ENCODE results near the gene TCAF1.

The TCAF1 gene

DNA sequence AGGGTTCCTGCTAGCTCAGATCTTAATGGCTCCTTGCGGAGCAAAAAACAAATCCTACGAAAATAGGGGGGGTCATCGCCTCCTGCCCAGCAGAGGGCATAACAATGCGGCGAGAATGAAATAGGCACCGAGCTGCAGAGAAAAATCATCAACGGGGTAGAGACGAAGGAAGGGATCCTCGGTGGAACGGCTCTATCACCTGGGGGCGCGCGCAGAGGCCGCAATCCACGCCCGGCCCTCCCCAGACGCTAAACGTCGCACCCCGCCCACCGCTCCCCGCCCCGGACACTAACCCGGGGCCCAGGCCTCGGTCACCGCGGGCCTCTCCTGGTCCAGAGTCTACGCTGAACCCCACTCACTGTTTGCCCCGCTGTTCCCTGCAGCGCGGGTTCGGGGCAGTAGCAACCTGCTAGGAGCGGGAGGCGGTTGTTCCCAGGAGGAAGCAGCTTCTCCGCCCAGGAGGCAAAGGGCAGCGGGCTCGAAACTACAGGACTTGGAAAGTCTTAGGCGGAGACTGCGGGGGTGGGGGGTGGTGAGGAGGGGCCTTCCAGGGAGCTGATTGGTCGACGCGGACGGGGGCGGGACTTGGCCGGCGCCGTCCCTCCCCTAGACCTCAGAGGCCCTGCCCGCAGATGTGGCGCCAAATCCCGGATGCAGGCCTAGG is at the start of gene TCAF1:
Gene TCAF1, minus strand, starts transcription at position 509 of the 664 bp plus-strand sequence. CDS start 25,568 bp downstream, outside the sequence.
- DNase-seq, result peak; percentile 95

- DNase-seq, result no peak
Measured at GRCh38 chr7:143948733-143949132, 46.8 kb upstream of the TCAF1 start.

DNA sequence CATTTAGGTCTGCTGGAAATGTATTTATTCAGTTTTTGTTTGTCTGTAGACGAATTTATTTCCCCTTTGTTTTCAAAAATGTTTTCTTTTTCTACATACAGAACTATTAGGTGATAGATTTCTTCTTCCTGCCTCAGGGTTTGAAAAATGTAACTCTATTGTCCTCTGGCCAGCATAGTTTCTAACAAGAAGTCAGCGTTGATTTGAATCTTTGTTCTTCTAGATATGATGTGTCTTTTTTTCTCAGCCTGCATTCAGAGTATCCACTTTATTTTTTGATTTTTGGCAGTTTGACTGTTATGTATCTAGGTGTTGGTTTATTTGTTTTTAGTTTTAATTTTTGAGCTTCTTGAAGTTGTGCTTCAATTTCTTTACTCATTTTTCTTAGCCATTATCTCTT is 45.1 kb upstream of the TCAF1 start:
- DNase-seq, result no peak

- DNase-seq, result no peak
Measured at GRCh38 chr7:143945423-143945822, 43.4 kb upstream of the TCAF1 start.

DNA sequence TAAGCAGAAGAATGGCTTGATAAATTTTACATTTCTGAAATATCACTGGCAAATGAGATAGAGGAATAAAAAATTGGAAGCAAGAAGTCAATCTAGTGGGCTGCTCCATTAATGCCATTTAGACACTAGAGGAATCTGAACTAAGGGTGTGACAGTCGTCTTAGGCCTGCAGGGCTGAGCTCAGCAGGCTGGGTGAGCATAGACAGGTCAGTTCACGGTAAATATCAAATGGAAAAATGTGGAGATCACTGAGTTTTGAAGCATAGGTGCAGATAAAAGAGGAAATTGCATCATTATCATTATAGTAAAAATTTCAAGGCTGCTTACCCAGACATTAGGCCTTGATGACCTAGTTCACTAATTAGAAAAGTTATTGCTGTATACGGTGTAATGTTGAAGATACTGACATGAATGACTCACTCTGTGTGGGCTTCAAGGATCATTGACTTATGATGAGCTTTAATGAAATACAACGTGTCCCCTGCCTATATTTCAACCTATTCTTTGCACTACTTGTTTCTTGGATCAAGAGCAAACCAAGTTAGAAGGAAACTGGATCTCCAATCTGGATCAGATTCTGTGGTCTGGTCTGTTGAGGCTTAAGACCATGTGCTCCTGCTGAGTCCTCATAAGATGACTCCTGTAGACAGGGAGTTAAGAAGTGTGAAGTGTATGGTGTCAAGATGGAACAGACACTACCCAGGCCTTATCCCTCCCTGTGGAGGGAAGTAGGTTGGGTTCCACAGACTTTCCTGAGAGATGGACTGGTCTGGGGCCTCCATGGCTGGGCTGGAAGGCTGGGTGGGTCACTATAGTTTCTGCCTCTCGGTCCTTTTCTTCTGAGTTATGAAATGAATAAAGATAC is 36.6 kb upstream of the TCAF1 start:
- no peak for DNase-seq

GRCh38 chr7:143936087-143937009 is 34.4 kb upstream of the TCAF1 start:
- DNase-seq, result peak; percentile 91

DNA sequence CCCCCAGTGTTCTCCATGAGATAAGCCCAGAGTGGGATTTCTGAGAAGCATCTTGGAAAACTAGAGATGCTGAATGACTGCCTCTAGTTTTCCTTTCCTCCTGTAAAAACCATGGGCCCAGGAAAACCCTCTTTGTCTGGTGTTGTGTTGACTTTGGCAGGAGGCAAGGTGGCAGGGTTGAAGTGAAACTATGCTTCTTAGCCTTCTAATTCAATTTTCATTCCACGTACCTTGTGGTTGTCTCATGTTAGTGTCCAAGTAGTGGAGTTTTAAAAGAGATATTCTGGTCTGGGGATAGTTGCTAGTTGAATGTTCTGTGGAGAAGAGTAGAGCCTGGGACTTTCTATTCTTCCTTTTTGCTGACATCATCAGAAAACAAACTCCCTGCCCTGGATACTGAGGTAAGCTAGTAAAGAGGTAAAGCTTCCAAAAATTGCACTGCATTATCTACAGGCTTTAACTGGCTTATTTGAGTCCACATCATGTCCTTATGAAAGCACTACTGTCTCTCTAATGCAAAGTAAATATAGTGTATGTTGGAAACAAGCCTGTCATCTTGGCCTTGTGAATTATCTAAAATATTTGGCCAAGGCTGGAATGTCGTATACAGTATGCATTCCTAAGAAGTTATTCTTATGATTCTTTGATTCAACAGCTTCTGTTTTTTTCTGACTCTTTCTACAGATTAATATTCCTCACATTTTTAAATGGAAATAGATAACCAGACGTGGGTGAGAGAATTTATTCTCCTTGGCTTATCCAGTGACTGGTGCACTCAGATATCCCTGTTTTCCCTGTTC is 32.8 kb upstream of the TCAF1 start, which contains the start of gene OR2F2:
Gene OR2F2, plus strand, starts transcription at position 708 of the 800 bp plus-strand sequence. Its CDS starts 0 bp downstream, at position 708.
- DNase-seq, result peak; percentile 75

DNA sequence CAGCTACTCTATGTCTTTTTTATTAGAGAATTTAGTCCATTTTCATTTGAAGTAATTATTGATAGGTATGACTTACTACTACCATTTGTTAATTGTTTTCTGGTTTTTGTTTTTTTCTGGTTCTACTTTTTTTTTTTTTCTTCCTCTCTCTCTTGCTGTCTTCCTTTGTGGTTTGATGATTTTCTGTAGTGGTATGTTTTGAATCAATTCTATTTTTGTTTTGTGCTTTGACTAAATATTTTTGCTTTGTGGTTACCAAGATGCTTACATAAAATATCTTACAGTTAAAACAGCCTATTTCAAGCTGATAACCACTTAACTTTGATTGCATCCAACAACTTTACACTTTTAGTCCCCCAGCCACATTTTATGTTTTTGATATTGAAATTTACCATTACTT is 29.8 kb upstream of the TCAF1 start:
- DNase-seq, result peak; percentile 67

DNA sequence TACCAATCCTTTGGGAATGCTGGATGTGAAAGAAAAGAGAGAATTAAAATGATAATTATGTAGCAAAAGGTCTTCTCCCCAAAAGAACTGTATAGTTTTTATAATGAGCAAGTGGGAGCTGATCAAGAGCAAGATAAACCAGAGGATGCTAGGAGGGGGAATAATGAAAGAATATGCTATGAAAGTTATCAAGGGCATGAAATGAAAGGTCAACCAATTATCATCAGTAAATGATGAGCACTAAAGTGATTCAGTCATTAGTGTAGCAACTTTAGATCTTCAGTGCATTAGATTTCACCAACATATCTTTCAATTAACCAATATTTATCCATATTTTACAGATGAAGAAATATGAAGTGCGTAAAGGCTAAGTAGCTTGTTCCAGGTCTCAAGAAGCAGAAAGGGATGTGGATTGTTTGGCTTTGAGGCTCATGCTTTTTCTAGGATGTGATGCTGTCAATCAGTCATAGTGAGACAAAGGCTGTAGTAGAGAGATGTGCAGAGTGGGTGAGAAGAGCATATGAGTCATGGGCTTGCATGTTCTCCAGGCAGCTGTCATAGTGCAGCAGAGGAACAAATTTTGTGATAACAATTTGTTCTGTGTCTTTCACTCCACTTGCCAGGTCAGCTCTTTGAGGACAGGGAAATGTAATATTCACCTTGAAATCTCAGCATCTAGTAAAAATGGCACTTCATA is 27.4 kb upstream of the TCAF1 start:
- DNase-seq, result peak; percentile 61

DNA sequence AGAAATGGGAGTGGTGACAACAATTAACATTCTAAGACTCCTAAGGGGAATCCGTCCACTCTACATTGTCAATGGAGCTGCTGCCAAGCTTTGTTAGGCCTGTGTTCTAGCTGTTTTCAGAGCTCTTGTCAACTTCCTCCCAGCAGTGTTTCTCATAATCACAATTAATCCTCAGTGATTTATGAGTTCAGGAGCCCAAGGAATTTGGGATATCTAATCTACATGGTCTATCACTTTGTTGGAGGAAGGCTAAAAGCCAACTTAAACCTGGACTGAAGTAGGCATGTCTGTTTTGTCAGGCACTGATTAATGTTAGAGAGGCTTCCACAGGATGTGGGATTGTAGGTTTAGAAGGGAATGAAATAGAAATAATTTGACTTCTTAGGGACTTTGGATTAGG is 22.9 kb upstream of the TCAF1 start:
- no peak for DNase-seq

DNA sequence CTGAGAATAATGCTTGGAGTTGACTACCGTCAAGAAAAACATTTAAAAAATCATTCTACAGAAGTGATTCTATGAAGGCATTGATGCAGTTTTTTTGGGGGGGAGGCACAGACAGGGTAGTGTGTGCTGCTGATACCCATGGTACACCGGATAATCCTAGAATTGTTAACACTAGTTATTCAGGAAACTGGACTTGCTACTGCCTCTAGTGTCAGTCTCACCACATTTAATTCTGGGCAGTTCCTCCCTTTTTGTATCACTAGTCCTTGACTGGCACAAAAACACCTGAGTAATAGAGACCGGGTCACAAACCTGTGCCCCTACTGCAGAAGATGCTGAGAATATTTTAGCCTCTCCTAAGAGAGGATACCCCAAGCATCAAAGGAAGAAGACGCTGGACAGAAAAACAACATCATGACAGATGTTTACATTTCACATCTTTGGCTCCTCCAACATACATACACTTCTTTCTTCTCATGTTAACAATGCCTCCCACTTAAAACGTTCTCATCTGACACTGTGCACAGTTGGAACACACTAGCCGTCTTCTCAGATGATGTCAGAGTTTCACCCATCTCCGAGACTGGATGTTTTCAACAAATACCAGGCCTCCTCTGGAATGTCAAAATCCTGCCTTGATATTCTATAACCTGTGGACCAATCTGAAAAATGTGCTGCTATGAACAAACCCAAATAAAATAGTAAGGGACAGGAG is 13.1 kb upstream of the TCAF1 start:
- DNase-seq, result no peak

DNA sequence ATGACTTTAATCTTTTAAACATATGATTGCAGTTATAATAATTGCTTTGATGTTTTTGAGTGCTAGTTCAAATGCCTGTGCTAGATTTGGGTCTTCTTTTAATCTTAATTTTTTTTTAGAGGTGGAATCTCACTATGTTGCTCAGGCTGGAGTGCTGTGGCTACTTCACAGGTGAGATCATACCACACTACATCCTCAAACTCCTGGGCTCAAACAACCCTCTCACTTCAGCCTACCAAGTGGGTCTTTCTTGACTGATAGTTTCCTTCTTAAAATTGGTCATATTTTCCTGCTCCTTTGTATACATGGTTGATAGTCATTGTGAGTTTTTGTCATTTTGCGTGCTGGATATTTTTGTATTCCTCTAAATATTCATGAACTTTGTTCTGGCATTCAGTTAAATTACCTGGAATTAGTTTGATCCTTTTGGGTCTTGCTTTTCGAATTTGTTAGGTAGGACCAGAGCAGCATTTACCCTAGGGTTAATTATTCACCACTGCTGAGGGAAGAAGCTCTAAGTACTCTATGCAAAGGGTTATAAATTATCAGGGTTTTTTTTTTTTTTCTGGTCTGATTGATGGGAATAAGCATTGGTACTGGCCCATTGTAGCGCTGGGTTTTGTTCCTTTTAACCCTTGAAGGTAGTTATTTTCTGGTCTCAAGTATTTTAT is 12.1 kb upstream of the TCAF1 start:
- DNase-seq, result no peak

- DNase-seq, result no peak
Measured at GRCh38 chr7:143910473-143911248, 8.7 kb upstream of the TCAF1 start.

DNA sequence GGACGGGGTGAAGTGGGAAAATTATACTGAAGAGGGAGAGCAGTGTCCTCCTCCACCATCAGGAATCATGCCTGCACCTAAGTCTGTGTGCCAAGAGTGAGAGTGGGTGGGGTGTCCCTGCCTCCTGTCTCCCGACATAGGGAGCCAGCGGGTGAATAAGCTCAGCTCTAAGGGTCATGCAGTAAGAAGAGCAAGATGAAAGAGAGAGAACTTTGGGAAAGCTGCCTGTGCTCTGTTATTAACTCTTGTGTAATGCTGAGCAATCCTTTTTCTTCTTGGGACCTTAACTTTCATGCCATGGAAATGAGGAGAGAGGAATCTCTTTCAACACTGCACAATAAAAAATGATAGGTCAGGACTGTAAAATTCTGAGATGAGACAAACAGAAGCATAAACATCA is 7.9 kb upstream of the TCAF1 start:
- no peak for DNase-seq

DNA sequence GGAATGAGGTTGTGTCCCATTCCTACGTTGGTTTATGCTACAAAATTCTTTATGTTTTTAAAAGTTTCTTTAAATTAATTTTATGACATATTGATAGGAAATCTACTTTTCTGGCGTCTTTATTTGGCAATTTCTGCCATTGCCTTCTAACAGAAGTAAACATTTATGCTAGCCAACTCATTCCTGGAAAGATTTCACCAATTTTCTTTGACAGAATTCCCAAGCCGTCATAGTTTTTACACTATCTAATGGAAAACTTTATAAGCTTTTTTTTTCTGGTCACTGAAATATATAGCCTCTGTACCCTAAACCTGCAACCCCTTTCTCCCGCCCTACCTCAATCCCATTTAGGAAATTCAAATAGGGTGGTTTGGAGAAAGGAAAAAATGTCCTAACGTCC is 6.1 kb upstream of the TCAF1 start:
- no peak for DNase-seq

DNA sequence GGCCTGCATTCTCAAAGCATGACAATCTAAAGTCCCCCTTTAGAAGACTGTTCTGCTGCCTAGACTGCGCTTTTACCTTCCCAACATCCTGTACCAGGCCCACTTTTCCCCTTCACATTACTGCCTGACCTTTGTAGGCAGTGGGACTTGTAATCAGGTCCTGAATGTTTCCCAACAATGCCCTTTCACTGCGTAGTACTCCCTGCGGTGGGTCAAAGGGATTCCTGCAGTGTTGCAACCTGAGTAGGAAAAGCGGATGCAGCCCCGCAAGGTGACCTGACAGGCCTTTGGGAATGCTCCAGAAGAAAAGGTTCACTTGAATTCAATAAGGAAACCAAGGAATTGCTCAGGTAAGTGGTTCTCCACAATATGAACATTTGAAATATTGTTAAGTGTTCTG is 4.9 kb upstream of the TCAF1 start:
- DNase-seq, result no peak

GRCh38 chr7:143906151-143906550 is 4.2 kb upstream of the TCAF1 start:
- no peak for DNase-seq

GRCh38 chr7:143905509-143905908 is 3.5 kb upstream of the TCAF1 start:
- no peak for DNase-seq

- DNase-seq, result no peak
Measured at GRCh38 chr7:143902332-143902899, 440 bp upstream of the TCAF1 start.

Measured in HCEC 1CT (cell line).